T-cell (primary cell): ENCODE results near the gene PYM1. TPM values are rescaled to one million over a fixed set of nuclear protein-coding genes. Genes with fewer than 3 reads are reported as not detected.
A peak's percentile ranks its signal among the peaks of the same experiment; 100 is the strongest.

Experiments
- ATAC-seq, 4 experiments: fragments of 200-7000 bp in 3 of 4; fragments of 150-1000 bp in 1 of 4; cut with Tn5 transposase; replicated peaks in 1 of 4; 1 replicate in 3 of 4; 2 replicates in 1 of 4; pipeline ENCODE4 v1.10.0; 2021; ENCODE audit warnings: moderate library complexity in 3 of 4, mild to moderate bottlenecking in 2 of 4, moderate number of reproducible peaks in 1 of 4
- CTCF ChIA-PET, 2 donors: fragments of 300-600 bp; sonication (Branson Sonifier 250); formaldehyde crosslinking; loops; one replicate each; lab custom pipeline; 2022; ENCODE audit warnings: antibody characterized with exemption in 2 of 2; lab: Charles Lee
- POLR2A ChIA-PET, 2 donors: fragments of 300-600 bp; sonication (Branson Sonifier 250); formaldehyde crosslinking; loops; one replicate each; lab custom pipeline; 2022; ENCODE audit warnings: antibody characterized with exemption in 2 of 2; lab: Charles Lee
- DNase-seq, 35 experiments: peaks; one replicate each; pipeline versions ENCODE4 v3.0.0 to v3.0.0-alpha.2; 2013 to 2023
- H3K27ac ChIP-seq: one replicate; pipeline ENCODE4 v1.5.1; 2013; ENCODE audit warnings: low read length
- H3K27me3 ChIP-seq, 2 experiments: replicated peaks in 1 of 2; 1 replicate in 1 of 2; 2 replicates in 1 of 2; pipeline versions ENCODE4 v1.6.1 to v1.7.0; 2013; ENCODE audit warnings: low read length in 1 of 2, mixed read lengths in 1 of 2; ENCODE audit not compliant: control insufficient read depth in 2 of 2, insufficient read depth in 2 of 2; ENCODE audit errors: extremely low read depth in 1 of 2
- H3K36me3 ChIP-seq, 2 donors: 1 replicate in 1 of 2; 2 replicates in 1 of 2; pipeline versions ENCODE4 v1.6.1 to v1.7.0; 2013; ENCODE audit warnings: low read length in 1 of 2; ENCODE audit not compliant: control insufficient read depth in 2 of 2, insufficient read depth in 1 of 2; ENCODE audit errors: extremely low read depth in 1 of 2
- H3K4me1 ChIP-seq, 2 experiments: 1 replicate in 1 of 2; 2 replicates in 1 of 2; pipeline versions ENCODE4 v1.6.1 to v1.7.0; 2013; ENCODE audit warnings: low read length in 2 of 2, mixed read lengths in 1 of 2; ENCODE audit not compliant: insufficient read depth in 2 of 2, control insufficient read depth in 1 of 2; ENCODE audit errors: extremely low read depth in 1 of 2
- H3K4me3 ChIP-seq, 2 donors: 1 replicate in 1 of 2; 2 replicates in 1 of 2; pipeline versions ENCODE4 v1.5.1 to v1.7.0; 2013; ENCODE audit warnings: mild to moderate bottlenecking in 2 of 2, low read length in 1 of 2, moderate library complexity in 1 of 2; ENCODE audit not compliant: control insufficient read depth in 1 of 2; ENCODE audit errors: extremely low read depth in 1 of 2
- H3K9me3 ChIP-seq: 2 replicates; pipeline ENCODE4 v1.7.0; 2013
- H3K27ac Mint-ChIP-seq, 2 donors: one replicate each; pipeline ENCODE4 v1.8.0; 2020 to 2021; ENCODE audit warnings: mild to moderate bottlenecking in 2 of 2, mixed read lengths in 2 of 2
- H3K27me3 Mint-ChIP-seq, 2 donors: one replicate each; pipeline ENCODE4 v1.8.0; 2021 to 2022; ENCODE audit warnings: mixed read lengths in 2 of 2
- H3K36me3 Mint-ChIP-seq: one replicate; pipeline ENCODE4 v1.8.0; 2021; ENCODE audit warnings: mixed read lengths
- H3K4me1 Mint-ChIP-seq, 3 donors: one replicate each; pipeline ENCODE4 v1.8.0; 2020 to 2022; ENCODE audit warnings: mixed read lengths in 3 of 3, mild to moderate bottlenecking in 1 of 3
- H3K4me3 Mint-ChIP-seq, 3 donors: one replicate each; pipeline ENCODE4 v1.8.0; 2020 to 2022; ENCODE audit warnings: mild to moderate bottlenecking in 3 of 3, mixed read lengths in 3 of 3, moderate library complexity in 3 of 3
- H3K9me3 Mint-ChIP-seq, 3 donors: one replicate each; pipeline ENCODE4 v1.8.0; 2020 to 2022; ENCODE audit warnings: mixed read lengths in 3 of 3
- WGBS: methylation state at CpG from one replicate; pipeline ENCODE4 v1.1.5; 2013; ENCODE audit warnings: missing lambda C conversion rate; ENCODE audit not compliant: insufficient coverage; 5-methylcytosine and 5-hydroxymethylcytosine counted together
- total RNA-seq, 35 experiments: library from RNA in 6 of 35; stranded (reverse) in 6 of 35; fragments of 120-200 nt in 1 of 35; gene quantifications; one replicate each; pipeline versions ENCODE4 v1.2.1 to v1.2.4 and lab custom pipeline; 2013 to 2026

The PYM1 gene
- total RNA-seq (10 to 100 TPM; 21.7 to 40.9 (median 30.7) TPM), total RNA-seq (lab: John Stamatoyannopoulos, UW) (9.9 to 33.4 (median 23.5) reads per million in 29 experiments)
- total RNA-seq (2013) = 41.4 TPM

DNA sequence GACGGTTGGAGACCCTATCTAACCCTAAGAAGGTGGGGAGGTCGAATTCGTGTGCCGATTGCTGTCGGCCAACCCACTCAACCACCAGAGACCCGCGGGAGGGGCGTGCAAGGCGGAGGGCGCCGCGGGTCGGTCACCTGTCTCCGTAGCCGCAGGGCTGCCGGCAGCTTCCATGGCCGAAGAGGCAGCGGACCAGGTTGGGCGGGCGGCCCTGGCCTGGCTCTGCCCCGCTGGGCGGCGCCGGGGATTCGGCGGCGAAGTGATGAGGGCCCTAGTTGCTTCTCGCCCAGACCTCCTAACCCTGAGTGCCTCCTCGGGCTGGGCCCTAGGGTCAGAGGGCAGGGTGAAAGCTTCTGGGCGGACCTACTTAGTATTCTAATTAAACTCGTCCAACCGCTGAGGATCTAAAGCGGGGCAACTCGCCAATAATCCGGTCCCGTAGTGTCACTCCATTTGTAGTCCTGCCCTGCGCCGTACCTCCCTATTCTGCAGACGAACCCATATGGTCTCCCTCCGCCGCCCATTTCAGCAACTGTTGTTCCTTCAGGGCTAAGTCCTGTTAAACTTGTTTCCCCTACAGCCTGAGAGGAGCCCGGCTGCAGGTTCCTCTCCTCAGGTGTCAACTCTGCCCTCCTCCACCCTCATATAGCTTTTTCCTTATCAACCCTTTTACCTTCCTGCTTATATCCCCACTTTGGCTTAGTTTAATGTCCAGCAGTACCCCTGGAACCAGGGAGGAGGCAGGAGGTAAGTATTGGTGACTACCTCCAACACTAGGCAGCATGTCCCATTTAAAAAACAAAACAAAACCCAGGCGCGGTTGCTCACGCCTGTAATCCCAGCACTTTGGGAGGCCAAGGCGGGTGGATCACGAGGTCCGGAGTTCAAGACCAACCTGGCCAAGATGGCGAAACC, at the start of gene PYM1:
PYM1 (minus strand) TSS at position 307 of the 915 bp plus-strand sequence; CDS start at position 174, 133 bp downstream.
- Mint-ChIP-seq H3K27ac (peak within 1 kb of the TSS; percentile 96 to 99), H3K36me3 (peaks cover 13% of the 10 kb centered on the region), H3K4me1 (peaks cover 47 to 72% (median 56%) of the 10 kb centered on the region in 3 donors), H3K9me3 (no peaks in the 10 kb centered on the region), H3K4me3 (peak within 1 kb of the TSS; percentile 96 to 100 (median 97)), H3K27me3 (no peaks in the 10 kb centered on the region)
- ChIA-PET CTCF (interaction anchor here (0.6 to 3.5 kb wide), 9 partner anchors 8 to 1188 kb away, joined by 3 to 15 read pairs (median 5); partner anchors contain the start of genes DNAJC14 (in 1 of the 2), ORMDL2 (in 1 of the 2), RAB5B (in 1 of the 2) and SARNP (in 1 of the 2)), POLR2A (interaction anchor here in 1 of 2 donors (0.6 to 0.7 kb wide), 2 partner anchors 195 to 1643 kb away, joined by 3 read pairs; no protein-coding TSS in a partner anchor)
- peak in 3 of 4 experiments; percentile 6 to 9 (median 6) for ATAC-seq
- H3K4me3 ChIP-seq = peak within 1 kb of the TSS; percentile 86 to 100
- WGBS = 0% methylated on average over 38 of the region's 49 CpGs
- peaks cover 18 to 32% of the 10 kb centered on the region in 2 experiments for H3K4me1 ChIP-seq
- peak within 1 kb of the TSS; percentile 79 for H3K27ac ChIP-seq
- peaks cover 0 to 9% of the 10 kb centered on the region in 2 donors for H3K36me3 ChIP-seq
- peak in 34 of 35 experiments; percentile 26 to 77 (median 53) for DNase-seq
- no peaks in the 10 kb centered on the region for H3K27me3 ChIP-seq
- H3K9me3 ChIP-seq = no peaks in the 10 kb centered on the region

- H3K27ac Mint-ChIP-seq = no peak overlapping the region
- H3K36me3 ChIP-seq = peaks cover 0 to 12% of the 10 kb centered on the region in 2 donors
- ChIA-PET POLR2A (interaction anchor here (0.5 to 2.5 kb wide), 20 partner anchors 8 to 706 kb away, joined by 3 to 15 read pairs (median 4); partner anchors contain the start of genes ORMDL2 (in 2 of the 2), SARNP (in 2 of the 2), DNAJC14 (in 1 of the 2) and IL23A (in 1 of the 2)), CTCF (interaction anchor here (0.5 to 2.5 kb wide), 23 partner anchors 8 to 662 kb away, joined by 3 to 26 read pairs (median 4); partner anchors contain the start of genes DGKA (in 1 of the 2), DNAJC14 (in 1 of the 2), ESYT1 (in 1 of the 2) and ORMDL2 (in 1 of the 2))
- H3K4me3 ChIP-seq = peak overlapping the region; percentile 69 to 89
- peak overlapping the region; percentile 3 for H3K27ac ChIP-seq
- H3K36me3 Mint-ChIP-seq = peaks cover 10% of the 10 kb centered on the region
- H3K4me1 Mint-ChIP-seq = peaks cover 26 to 33% (median 29%) of the 10 kb centered on the region in 3 donors
- no peaks in the 10 kb centered on the region for H3K27me3 ChIP-seq
- WGBS = 2% methylated on average over 13 of the region's 15 CpGs
- no peak overlapping the region for H3K4me3 Mint-ChIP-seq
- H3K9me3 Mint-ChIP-seq = no peaks in the 10 kb centered on the region
- H3K4me1 ChIP-seq = peaks cover 18 to 21% of the 10 kb centered on the region in 2 experiments
- no peaks in the 10 kb centered on the region for H3K27me3 Mint-ChIP-seq
- H3K9me3 ChIP-seq = no peaks in the 10 kb centered on the region
- DNase-seq (peak in 12 of 35 experiments; percentile 9 to 44 (median 23)), ATAC-seq (peak in 3 of 4 experiments; percentile 17 to 18 (median 17))
Measured at GRCh38 chr12:55974308-55974730, 46.6 kb upstream of the PYM1 start.

DNA sequence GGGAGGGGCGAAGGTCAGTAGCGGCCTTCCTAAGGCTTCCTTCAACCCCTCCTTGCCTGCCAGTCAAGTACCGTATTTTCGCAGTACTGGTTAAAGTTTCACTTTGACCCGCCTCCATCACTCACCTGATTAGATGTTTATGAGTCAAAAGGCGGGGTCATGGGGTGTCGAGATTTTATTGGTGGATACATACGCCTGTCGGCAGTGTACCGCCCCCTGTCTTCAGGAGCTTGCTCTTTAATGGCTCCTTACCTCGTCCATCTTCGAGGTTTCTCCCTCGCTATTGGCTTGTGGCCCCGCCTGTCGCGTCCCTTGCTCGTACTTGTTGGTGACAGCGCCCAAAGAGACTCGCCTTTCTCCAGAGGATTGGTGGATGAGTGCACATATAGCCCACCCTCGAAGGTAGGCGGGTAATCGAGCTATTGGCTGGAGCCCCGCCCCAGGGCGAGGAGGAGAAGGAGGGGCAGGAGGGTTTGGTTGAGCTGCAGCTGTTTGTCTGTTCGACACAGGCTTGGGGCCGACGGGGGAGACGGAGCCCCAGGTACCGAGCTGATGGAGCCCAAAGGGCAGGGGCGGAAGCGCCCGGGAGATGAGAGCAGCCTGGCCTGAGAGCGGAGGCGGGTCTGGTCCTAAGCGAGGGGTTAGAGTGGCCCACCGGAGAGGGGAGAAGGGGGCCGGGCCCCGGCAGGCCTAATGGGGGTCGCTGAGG, 46.1 kb upstream of the PYM1 start, which contains the start of gene RAB5B:
RAB5B (plus strand) TSS at position 480 of the 709 bp plus-strand sequence. CDS start 12,883 bp downstream, outside the sequence.
- H3K4me1 ChIP-seq = peaks cover 18 to 21% of the 10 kb centered on the region in 2 experiments
- H3K36me3 ChIP-seq = peaks cover 0 to 9% of the 10 kb centered on the region in 2 donors
- H3K9me3 Mint-ChIP-seq = no peaks in the 10 kb centered on the region
- no peaks in the 10 kb centered on the region for H3K27me3 Mint-ChIP-seq
- H3K27me3 ChIP-seq = no peaks in the 10 kb centered on the region
- ATAC-seq (peak; percentile 91 to 93 (median 92)), DNase-seq (peak; percentile 92 to 100 (median 99))
- no peak within 1 kb of the TSS for H3K27ac Mint-ChIP-seq
- H3K4me3 Mint-ChIP-seq = no peak within 1 kb of the TSS
- H3K36me3 Mint-ChIP-seq = peaks cover 6% of the 10 kb centered on the region
- H3K4me1 Mint-ChIP-seq = peaks cover 22 to 27% (median 24%) of the 10 kb centered on the region in 3 donors
- H3K9me3 ChIP-seq = no peaks in the 10 kb centered on the region
- 0% methylated on average over 28 of the region's 39 CpGs for WGBS
- H3K4me3 ChIP-seq = peak within 1 kb of the TSS; percentile 69 to 89
- ChIA-PET POLR2A (interaction anchor here (0.5 to 2.5 kb wide), 26 partner anchors 8 to 706 kb away, joined by 3 to 15 read pairs (median 4); partner anchors contain the start of genes ORMDL2 (in 2 of the 2), SARNP (in 2 of the 2), DNAJC14 (in 1 of the 2) and IL23A (in 1 of the 2)), CTCF (interaction anchor here (0.5 to 2.5 kb wide), 30 partner anchors 8 to 663 kb away, joined by 3 to 26 read pairs (median 4); partner anchors contain the start of genes DNAJC14 (in 2 of the 2), ANKRD52 (in 1 of the 2), DGKA (in 1 of the 2) and ESYT1 (in 1 of the 2))
- peak within 1 kb of the TSS; percentile 70 for H3K27ac ChIP-seq

GRCh38 chr12:55972911-55973598, 45.4 kb upstream of the PYM1 start:
- 0% methylated on average over 16 of the region's 18 CpGs for WGBS
- Mint-ChIP-seq H3K4me1 (peaks cover 23 to 24% (median 24%) of the 10 kb centered on the region in 3 donors), H3K4me3 (no peak overlapping the region), H3K9me3 (no peaks in the 10 kb centered on the region), H3K36me3 (peaks cover 3% of the 10 kb centered on the region), H3K27me3 (no peaks in the 10 kb centered on the region), H3K27ac (no peak overlapping the region)
- Histone ChIP-seq H3K4me3 (peak overlapping the region; percentile 56 to 87), H3K27ac (peak overlapping the region; percentile 70), H3K27me3 (no peaks in the 10 kb centered on the region), H3K9me3 (no peaks in the 10 kb centered on the region), H3K36me3 (peaks cover 0 to 12% of the 10 kb centered on the region in 2 donors), H3K4me1 (peaks cover 18 to 21% of the 10 kb centered on the region in 2 experiments)
- ChIA-PET CTCF (interaction anchor here (0.5 to 2.5 kb wide), 26 partner anchors 10 to 663 kb away, joined by 3 to 26 read pairs (median 4); partner anchors contain the start of genes DNAJC14 (in 2 of the 2), ANKRD52 (in 1 of the 2), ESYT1 (in 1 of the 2) and ORMDL2 (in 1 of the 2)), POLR2A (interaction anchor here (0.6 to 2.5 kb wide), 23 partner anchors 9 to 665 kb away, joined by 3 to 15 read pairs (median 4); partner anchors contain the start of genes ORMDL2 (in 2 of the 2), SARNP (in 2 of the 2), DNAJC14 (in 1 of the 2) and PA2G4 (in 1 of the 2))
- no peak for ATAC-seq
- peak in 2 of 35 experiments; percentile 15 to 52 for DNase-seq

GRCh38 chr12:55972456-55972855, 44.8 kb upstream of the PYM1 start:
- Histone ChIP-seq H3K27ac (peak overlapping the region; percentile 70), H3K9me3 (no peaks in the 10 kb centered on the region), H3K4me3 (peak overlapping the region; percentile 56 to 87), H3K27me3 (no peaks in the 10 kb centered on the region), H3K36me3 (peaks cover 0 to 9% of the 10 kb centered on the region in 2 donors), H3K4me1 (peaks cover 20 to 27% of the 10 kb centered on the region in 2 experiments)
- ATAC-seq (no peak), DNase-seq (no peak)
- Mint-ChIP-seq H3K4me3 (peak overlapping the region in 1 of 3 donors; percentile 29), H3K36me3 (no peaks in the 10 kb centered on the region), H3K27ac (peak overlapping the region in 1 of 2 donors; percentile 9), H3K4me1 (peaks cover 23 to 26% (median 25%) of the 10 kb centered on the region in 3 donors), H3K27me3 (no peaks in the 10 kb centered on the region), H3K9me3 (no peaks in the 10 kb centered on the region)
- POLR2A ChIA-PET = interaction anchor here in 1 of 2 donors (0.7 kb wide), 1 partner anchor 23 kb away, joined by 6 read pairs; no protein-coding TSS in a partner anchor
- CTCF ChIA-PET = interaction anchor here in 1 of 2 donors (0.7 to 2.0 kb wide), 2 partner anchors 234 to 651 kb away, joined by 4 to 12 read pairs; no protein-coding TSS in a partner anchor
- no CpG with 5 or more reads among the region's 1 CpG for WGBS
